GM20000 (cell line): ENCODE measurements around the gene GPC6.

Experiments
- DNase-seq: peaks from one replicate; pipeline ENCODE4 v3.0.0; 2012; ENCODE audit warnings: low spot score
- TF ChIP-seq, protein P1 (sequence below): IDR thresholded peaks from 2 replicates; pipeline ENCODE4 v1.5.1; 2012; ENCODE audit warnings: mild to moderate bottlenecking, control low read depth; ENCODE audit errors: extremely low read depth, missing control alignments

GPC6 gene

DNA sequence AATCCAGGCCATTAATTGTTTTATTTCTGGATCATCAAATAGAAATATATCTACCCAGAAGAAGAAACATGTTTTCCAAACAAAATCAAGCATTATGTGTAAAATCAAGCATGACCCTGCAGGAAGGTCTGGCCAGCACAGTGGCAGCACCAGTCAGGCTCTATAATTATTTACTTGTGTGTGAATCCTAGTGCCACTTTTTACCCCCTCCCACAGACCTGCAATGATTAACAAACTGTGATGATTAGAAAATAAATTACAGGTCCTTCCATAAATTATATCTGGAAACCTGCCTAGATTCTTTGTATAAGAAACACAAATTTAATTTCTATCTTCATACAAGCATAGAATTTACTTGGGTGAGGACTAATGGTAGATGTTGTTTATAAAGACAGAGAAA, 186.1 kb downstream of the GPC6 start:
- TF ChIP-seq, protein P1, sequence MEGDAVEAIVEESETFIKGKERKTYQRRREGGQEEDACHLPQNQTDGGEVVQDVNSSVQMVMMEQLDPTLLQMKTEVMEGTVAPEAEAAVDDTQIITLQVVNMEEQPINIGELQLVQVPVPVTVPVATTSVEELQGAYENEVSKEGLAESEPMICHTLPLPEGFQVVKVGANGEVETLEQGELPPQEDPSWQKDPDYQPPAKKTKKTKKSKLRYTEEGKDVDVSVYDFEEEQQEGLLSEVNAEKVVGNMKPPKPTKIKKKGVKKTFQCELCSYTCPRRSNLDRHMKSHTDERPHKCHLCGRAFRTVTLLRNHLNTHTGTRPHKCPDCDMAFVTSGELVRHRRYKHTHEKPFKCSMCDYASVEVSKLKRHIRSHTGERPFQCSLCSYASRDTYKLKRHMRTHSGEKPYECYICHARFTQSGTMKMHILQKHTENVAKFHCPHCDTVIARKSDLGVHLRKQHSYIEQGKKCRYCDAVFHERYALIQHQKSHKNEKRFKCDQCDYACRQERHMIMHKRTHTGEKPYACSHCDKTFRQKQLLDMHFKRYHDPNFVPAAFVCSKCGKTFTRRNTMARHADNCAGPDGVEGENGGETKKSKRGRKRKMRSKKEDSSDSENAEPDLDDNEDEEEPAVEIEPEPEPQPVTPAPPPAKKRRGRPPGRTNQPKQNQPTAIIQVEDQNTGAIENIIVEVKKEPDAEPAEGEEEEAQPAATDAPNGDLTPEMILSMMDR, result no peak
- no peak for DNase-seq

DNA sequence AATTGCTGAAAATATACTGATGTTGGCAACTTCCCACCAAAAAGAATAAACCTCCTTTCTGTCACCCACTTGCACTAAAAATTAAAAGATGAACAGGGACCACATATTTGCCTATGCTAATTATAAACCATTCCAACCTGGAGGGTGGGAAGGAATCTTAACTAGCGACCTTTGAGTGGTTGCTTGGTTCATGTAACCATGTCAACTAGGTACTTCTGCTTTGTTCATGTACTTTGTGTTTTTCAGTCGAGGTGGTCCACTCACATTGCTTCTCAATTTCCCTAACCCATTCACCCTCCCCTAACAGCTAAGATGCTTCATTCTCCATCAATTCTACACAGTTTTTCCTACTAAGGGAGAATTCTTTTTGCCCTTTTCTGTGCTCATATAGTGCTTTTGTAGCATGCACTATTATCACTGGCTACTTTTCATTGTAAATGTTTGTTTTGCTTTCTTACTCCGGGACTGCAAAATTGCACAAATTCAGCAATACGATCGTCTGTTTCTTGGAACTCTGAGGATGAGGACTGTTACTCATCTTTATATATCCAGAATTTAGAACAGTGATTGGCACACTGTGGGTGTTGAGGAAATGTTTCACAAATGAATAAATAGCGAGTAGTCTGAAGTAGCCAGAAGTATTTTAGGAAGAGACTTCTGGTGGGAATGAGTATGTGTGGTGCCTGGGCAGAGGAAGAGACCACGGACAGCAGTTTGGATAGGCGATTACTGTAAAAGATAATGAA, 187.5 kb downstream of the GPC6 start:
- DNase-seq, result no peak
- TF ChIP-seq, protein P1, result no peak

DNA sequence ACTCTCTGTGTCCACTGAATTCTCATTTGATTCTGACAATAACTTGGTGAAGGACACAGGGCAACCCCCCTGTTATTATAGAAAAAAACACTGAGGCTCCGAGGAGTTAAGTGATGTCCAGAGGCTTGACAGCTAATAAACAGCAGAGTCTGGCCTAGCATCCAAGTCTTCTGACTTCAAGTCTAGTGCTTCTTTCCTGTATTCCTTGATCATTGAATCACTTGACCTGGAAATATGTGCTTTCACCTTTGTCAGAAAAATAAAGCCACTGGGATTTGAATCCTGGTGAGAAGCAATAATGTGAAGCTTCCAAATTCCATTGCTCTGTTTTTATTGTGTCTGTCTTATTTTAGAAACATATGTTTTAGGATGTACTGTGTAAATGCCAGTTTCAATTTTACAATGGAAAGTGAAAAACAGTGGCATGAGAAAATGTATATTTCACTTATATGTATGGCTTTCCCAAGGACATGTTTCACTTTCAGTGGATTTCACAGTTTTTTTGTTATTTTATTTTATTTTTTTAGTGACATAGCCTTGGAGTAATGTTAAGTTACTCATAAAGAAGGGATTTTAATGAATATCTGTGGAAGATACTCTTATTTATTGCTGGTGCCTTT, 190.2 kb downstream of the GPC6 start:
- TF ChIP-seq, protein P1, result no peak
- no peak for DNase-seq

DNA sequence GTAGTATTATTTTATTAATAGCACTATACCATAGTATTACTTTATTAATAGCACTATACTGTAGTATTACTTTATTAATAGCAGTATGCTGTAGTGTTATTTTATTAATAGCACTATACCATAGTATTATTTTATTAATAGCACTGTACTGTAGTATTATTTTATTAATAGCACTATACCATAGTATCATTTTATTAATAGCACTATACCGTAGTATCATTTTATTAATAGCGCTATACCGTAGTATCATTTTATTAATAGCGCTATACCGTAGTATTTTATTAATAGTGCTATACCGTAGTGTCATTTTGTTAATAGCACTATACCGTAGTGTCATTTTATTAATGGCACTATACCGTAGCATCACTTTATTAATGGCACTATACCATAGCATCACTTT, 191.8 kb downstream of the GPC6 start:
- TF ChIP-seq, protein P1, result no peak
- DNase-seq, result no peak

DNA sequence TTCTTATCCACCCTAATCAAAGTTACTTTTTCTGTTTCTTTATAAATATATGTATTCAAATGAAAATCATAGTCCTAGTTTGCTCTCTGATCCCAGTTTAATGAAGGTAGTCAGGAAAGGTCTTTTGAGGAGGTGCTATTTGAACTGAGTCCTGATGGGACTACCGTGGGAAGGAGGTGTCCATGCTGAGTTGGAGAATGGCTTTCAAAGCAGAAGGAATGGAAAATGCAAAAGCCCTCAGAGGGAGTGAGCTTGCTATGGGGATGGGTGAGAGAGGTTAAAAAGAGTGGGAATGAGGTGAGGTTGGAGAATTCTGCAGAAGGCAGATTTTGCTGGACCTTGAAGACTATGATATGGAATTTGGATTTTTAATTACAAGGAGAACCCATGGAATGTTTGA, 193.6 kb downstream of the GPC6 start:
- DNase-seq, result no peak
- TF ChIP-seq, protein P1, result no peak

DNA sequence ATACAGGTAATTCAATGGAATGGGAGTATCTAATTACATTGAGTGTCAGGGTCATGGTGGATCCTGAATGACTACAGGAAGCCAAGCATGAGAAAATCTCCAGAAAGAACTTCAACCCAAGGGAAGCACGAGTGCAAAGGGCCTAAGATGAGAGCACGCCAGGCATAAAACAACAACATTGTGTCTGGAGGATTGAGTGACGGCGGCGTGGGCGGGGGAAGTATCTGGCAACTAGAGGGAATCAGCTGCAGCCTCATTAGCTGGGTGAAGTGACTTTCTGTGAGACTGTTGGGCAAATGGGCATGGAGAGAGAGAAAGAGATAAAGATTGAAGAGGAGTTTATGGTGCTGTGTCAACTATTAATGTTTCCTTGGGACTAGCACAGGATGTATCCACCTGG, 194.3 kb downstream of the GPC6 start:
- TF ChIP-seq, protein P1, result no peak
- DNase-seq, result no peak

DNA sequence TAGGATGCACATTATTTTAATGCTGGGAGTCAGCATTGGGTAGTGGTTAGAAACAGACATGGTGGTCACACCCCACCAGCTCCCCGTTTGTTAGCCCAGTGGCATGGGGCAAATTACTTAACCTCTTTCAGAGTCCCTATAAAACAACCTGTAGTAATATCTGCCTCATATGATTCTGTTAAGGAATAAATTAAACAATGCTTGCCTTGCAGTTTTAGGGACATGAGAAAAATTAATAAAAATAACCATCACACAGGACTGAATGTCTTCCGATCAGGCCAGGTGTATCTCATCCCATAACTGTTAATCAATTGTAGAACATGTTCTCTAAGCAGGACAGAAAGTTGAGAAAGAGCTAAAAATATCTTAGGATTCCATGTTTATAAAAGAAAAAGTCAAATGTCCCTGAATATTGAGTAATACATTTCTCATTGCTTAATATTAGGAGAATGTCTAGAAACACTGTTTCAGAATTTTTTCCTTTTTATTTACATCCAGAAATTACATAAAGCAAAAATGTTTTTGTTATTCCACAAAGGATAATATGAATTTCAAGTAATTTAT, 196.5 kb downstream of the GPC6 start:
- TF ChIP-seq, protein P1, result no peak
- no peak for DNase-seq
